B cell (primary cell): Measurements from ENCODE around the gene CDHR3.

Source experiments
- EZH2 ChIP-seq: IDR thresholded peaks from 2 replicates; pipeline ENCODE4 v1.6.1; 2012; ENCODE audit warnings: borderline replicate concordance, low read depth, mild to moderate bottlenecking, moderate library complexity, low read length; ENCODE audit not compliant: insufficient read depth, poor library complexity, severe bottlenecking
- TF ChIP-seq, protein P1 (sequence below): fragments of 200-600 bp; IDR thresholded peaks from one replicate; pipeline ENCODE4 v1.8.0; 2022; ENCODE audit warnings: antibody characterized with exemption, mild to moderate bottlenecking

DNA sequence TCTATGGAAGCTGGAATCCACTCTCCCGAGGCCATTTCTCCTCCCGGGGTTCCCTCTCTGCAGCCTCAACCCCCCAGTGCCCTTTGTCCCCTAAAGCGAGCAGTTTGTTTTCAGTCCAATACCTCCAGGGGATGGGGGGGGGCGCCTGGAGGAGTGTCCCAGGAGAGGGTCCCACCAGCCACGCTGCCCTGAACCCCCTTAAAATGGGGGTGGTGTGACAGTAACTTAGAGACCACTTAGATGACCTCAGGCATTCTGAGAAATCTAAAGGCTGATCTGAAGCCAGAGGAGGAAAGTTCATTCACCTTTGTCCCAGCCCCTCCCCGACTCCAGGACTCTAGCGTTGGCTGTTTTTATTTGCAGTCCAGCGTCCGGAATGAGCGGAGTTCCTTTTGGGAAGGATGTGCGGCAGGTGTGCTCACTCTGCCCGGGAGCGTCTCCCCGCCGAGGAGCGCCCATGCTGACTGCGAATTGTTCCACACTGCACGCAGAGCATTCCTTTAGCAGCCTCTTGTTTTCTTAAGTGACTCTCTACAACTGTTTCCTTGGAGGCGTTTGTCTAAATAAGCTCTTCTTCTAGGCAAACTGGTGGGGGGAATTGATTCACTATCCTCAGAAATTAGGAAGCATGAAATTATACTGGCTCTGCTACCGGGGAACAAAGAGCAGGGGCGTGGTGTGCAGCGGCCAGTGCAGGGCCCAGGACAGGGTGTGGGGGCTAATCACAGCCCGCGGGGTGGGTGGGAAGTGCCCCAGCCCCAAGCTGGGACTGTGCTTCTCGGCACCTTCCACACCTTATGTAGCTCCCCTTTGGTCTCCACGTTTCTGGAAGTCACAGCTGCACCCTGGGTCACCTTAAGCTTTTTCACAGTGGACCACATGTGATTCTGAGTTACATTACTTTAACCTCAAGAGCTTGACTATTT, 102.8 kb downstream of the CDHR3 start:
- TF ChIP-seq, protein P1, sequence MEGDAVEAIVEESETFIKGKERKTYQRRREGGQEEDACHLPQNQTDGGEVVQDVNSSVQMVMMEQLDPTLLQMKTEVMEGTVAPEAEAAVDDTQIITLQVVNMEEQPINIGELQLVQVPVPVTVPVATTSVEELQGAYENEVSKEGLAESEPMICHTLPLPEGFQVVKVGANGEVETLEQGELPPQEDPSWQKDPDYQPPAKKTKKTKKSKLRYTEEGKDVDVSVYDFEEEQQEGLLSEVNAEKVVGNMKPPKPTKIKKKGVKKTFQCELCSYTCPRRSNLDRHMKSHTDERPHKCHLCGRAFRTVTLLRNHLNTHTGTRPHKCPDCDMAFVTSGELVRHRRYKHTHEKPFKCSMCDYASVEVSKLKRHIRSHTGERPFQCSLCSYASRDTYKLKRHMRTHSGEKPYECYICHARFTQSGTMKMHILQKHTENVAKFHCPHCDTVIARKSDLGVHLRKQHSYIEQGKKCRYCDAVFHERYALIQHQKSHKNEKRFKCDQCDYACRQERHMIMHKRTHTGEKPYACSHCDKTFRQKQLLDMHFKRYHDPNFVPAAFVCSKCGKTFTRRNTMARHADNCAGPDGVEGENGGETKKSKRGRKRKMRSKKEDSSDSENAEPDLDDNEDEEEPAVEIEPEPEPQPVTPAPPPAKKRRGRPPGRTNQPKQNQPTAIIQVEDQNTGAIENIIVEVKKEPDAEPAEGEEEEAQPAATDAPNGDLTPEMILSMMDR, result no peak
- TF ChIP-seq EZH2, result no peak
